ENCODE measurements around the gene DNM1. TPM values are rescaled to one million over a fixed set of nuclear protein-coding genes. Genes with fewer than 3 reads are reported as not detected.
A peak's percentile ranks its signal among the peaks of the same experiment; 100 is the strongest.

The DNM1 gene
- total RNA-seq, 1 donor: 3.6 TPM

GRCh38 chr9:128252317-128253139, 49.3 kb downstream of the DNM1 start:
- H3K27ac ChIP-seq (ENCODE audit: low read depth, low read length): no peak overlapping the region
- no peak for TF ChIP-seq CTCF (IDR thresholded peaks at IDR 0.05; ENCODE audit: extremely low read depth, low read depth, low read length)
- peaks cover 14% of the 10 kb centered on the region for H4K20me1 ChIP-seq (ENCODE audit: insufficient read depth, low read length)
- H3K79me2 ChIP-seq (ENCODE audit: insufficient read depth, low read length): no peaks in the 10 kb centered on the region
- H3K4me1 ChIP-seq (ENCODE audit: insufficient read depth, low read length): no peaks in the 10 kb centered on the region
- no peaks in the 10 kb centered on the region for H3K27me3 ChIP-seq (ENCODE audit: insufficient read depth, low read length)
- no peak overlapping the region for H3K4me2 ChIP-seq (ENCODE audit: insufficient read depth, low read length)
- H2AFZ ChIP-seq (ENCODE audit: low read length): no peak overlapping the region
- no peaks in the 10 kb centered on the region for H3K9me3 ChIP-seq (ENCODE audit: low read depth, low read length)
- no peak overlapping the region for H3K4me3 ChIP-seq (ENCODE audit: insufficient read depth, low read length)
- DNase-seq (ENCODE audit: insufficient read length, low spot score, missing footprints): peak; percentile 64
- H3K36me3 ChIP-seq (ENCODE audit: insufficient read depth, low read length): peaks cover 20% of the 10 kb centered on the region

- H4K20me1 ChIP-seq (ENCODE audit: insufficient read depth, low read length): peaks cover 14% of the 10 kb centered on the region
- no peak overlapping the region for H2AFZ ChIP-seq (ENCODE audit: low read length)
- no peak overlapping the region for H3K27ac ChIP-seq (ENCODE audit: low read depth, low read length)
- no peaks in the 10 kb centered on the region for H3K9me3 ChIP-seq (ENCODE audit: low read depth, low read length)
- H3K27me3 ChIP-seq (ENCODE audit: insufficient read depth, low read length): no peaks in the 10 kb centered on the region
- TF ChIP-seq CTCF (IDR thresholded peaks at IDR 0.05; ENCODE audit: extremely low read depth, low read depth, low read length): no peak
- H3K36me3 ChIP-seq (ENCODE audit: insufficient read depth, low read length): peaks cover 28% of the 10 kb centered on the region
- no peak overlapping the region for H3K4me3 ChIP-seq (ENCODE audit: insufficient read depth, low read length)
- DNase-seq (ENCODE audit: insufficient read length, low spot score, missing footprints): peak; percentile 84
- no peak overlapping the region for H3K4me2 ChIP-seq (ENCODE audit: insufficient read depth, low read length)
- H3K79me2 ChIP-seq (ENCODE audit: insufficient read depth, low read length): no peaks in the 10 kb centered on the region
- no peaks in the 10 kb centered on the region for H3K4me1 ChIP-seq (ENCODE audit: insufficient read depth, low read length)
Measured at GRCh38 chr9:128253140-128253990, 50.2 kb downstream of the DNM1 start.

GRCh38 chr9:128253991-128254346, 50.8 kb downstream of the DNM1 start:
- Histone ChIP-seq H3K36me3 (ENCODE audit: insufficient read depth, low read length) (peaks cover 34% of the 10 kb centered on the region), H2AFZ (ENCODE audit: low read length) (no peak overlapping the region), H3K4me2 (ENCODE audit: insufficient read depth, low read length) (no peak overlapping the region), H3K27me3 (ENCODE audit: insufficient read depth, low read length) (no peaks in the 10 kb centered on the region), H4K20me1 (ENCODE audit: insufficient read depth, low read length) (peaks cover 18% of the 10 kb centered on the region), H3K4me3 (ENCODE audit: insufficient read depth, low read length) (no peak overlapping the region), H3K9me3 (ENCODE audit: low read depth, low read length) (no peaks in the 10 kb centered on the region), H3K79me2 (ENCODE audit: insufficient read depth, low read length) (no peaks in the 10 kb centered on the region), H3K4me1 (ENCODE audit: insufficient read depth, low read length) (no peaks in the 10 kb centered on the region), H3K27ac (ENCODE audit: low read depth, low read length) (no peak overlapping the region)
- no peak for TF ChIP-seq CTCF (IDR thresholded peaks at IDR 0.05; ENCODE audit: extremely low read depth, low read depth, low read length)
- no peak for DNase-seq (ENCODE audit: insufficient read length, low spot score, missing footprints)

- Histone ChIP-seq H3K79me2 (ENCODE audit: insufficient read depth, low read length) (no peaks in the 10 kb centered on the region), H3K36me3 (ENCODE audit: insufficient read depth, low read length) (peaks cover 38% of the 10 kb centered on the region), H3K27me3 (ENCODE audit: insufficient read depth, low read length) (no peaks in the 10 kb centered on the region), H3K9me3 (ENCODE audit: low read depth, low read length) (no peaks in the 10 kb centered on the region), H3K4me1 (ENCODE audit: insufficient read depth, low read length) (no peaks in the 10 kb centered on the region), H3K27ac (ENCODE audit: low read depth, low read length) (no peak overlapping the region), H3K4me2 (ENCODE audit: insufficient read depth, low read length) (no peak overlapping the region), H3K4me3 (ENCODE audit: insufficient read depth, low read length) (no peak overlapping the region), H2AFZ (ENCODE audit: low read length) (no peak overlapping the region), H4K20me1 (ENCODE audit: insufficient read depth, low read length) (peaks cover 18% of the 10 kb centered on the region)
- no peak for TF ChIP-seq CTCF (IDR thresholded peaks at IDR 0.05; ENCODE audit: extremely low read depth, low read depth, low read length)
- DNase-seq (ENCODE audit: insufficient read length, low spot score, missing footprints): peak; percentile 29
Measured at GRCh38 chr9:128254362-128254761, 51.2 kb downstream of the DNM1 start.
